GM12873 (cell line): Measurements from ENCODE around the gene MRPS33.

Experiments
- CTCF ChIP-seq: IDR thresholded peaks from 2 replicates; pipeline ENCODE4 v1.5.1; 2012; ENCODE audit warnings: low read depth, mild to moderate bottlenecking, moderate library complexity, low read length, control low read depth; ENCODE audit not compliant: insufficient read depth; ENCODE audit errors: missing control alignments

Gene MRPS33

GRCh38 chr7:141043616-141044015, 28.9 kb upstream of the MRPS33 start:
- TF ChIP-seq CTCF: no peak

GRCh38 chr7:141042222-141043193, 27.8 kb upstream of the MRPS33 start:
- no peak for TF ChIP-seq CTCF

- TF ChIP-seq CTCF: no peak
These were observed 24.6 kb upstream of the MRPS33 start for GRCh38 chr7:141039376-141039775.

- no peak for TF ChIP-seq CTCF
These were observed 14.0 kb upstream of the MRPS33 start for GRCh38 chr7:141028767-141029166.

GRCh38 chr7:141027043-141027442, 12.3 kb upstream of the MRPS33 start:
- no peak for TF ChIP-seq CTCF

- no peak for TF ChIP-seq CTCF
These were observed 9.9 kb upstream of the MRPS33 start for GRCh38 chr7:141024668-141025067.

- TF ChIP-seq CTCF: no peak
These were observed 8.5 kb upstream of the MRPS33 start for GRCh38 chr7:141023295-141023694.
